RWPE1 (cell line): Measurements from ENCODE around the gene BTRC.

Experiments
- CTCF ChIA-PET: fragments of 350-600 bp; sonication (Branson Sonifier 250); formaldehyde crosslinking; extraction: SDS; loops from one replicate; lab custom pipeline; 2021; lab: Yijun Ruan, JAX
- POLR2A ChIA-PET: fragments of 400-600 bp; formaldehyde crosslinking; extraction: SDS; loops from one replicate; lab custom pipeline; 2020; ENCODE audit warnings: antibody characterized with exemption; ENCODE audit not compliant: low non-redundant PET; lab: Yijun Ruan, JAX
- DNase-seq: peaks from one replicate; pipeline ENCODE4 v3.0.0; 2012; ENCODE audit warnings: low spot score
- H3K27ac ChIP-seq: fragments of 450-650 bp; 2 replicates; pipeline ENCODE4 v1.5.1; 2017
- CTCF ChIP-seq: fragments of 450-650 bp; conservative IDR thresholded peaks from 2 replicates; pipeline ENCODE4 v1.5.1; 2017; ENCODE audit warnings: low read depth, mild to moderate bottlenecking

The BTRC gene

GRCh38 chr10:101436302-101436701, 82.3 kb downstream of the BTRC start:
- TF ChIP-seq CTCF: no peak
- no peak overlapping the region for H3K27ac ChIP-seq
- no peak for DNase-seq
- CTCF ChIA-PET: interaction anchor here (0.7 to 1.2 kb wide), 3 partner anchors 135 to 449 kb away, joined by 3 read pairs; no protein-coding TSS in a partner anchor
- POLR2A ChIA-PET: no interaction called here

GRCh38 chr10:101438881-101439391, 85.0 kb downstream of the BTRC start:
- ChIA-PET POLR2A (no interaction called here), CTCF (interaction anchor here (0.8 kb wide), 1 partner anchor 136 kb away, joined by 3 read pairs; no protein-coding TSS in a partner anchor)
- H3K27ac ChIP-seq: no peak overlapping the region
- peak; percentile 28 for DNase-seq
- no peak for TF ChIP-seq CTCF

- TF ChIP-seq CTCF: peak; percentile 75
- ChIA-PET POLR2A (interaction anchor here (0.7 to 1.0 kb wide), 2 partner anchors 129 to 133 kb away, joined by 3 to 5 read pairs; no protein-coding TSS in a partner anchor), CTCF (interaction anchor here (0.6 to 3.0 kb wide), 22 partner anchors 10 to 280 kb away, joined by 3 to 50 read pairs (median 4); partner anchors contain the start of gene BTRC)
- peak; percentile 79 for DNase-seq
- H3K27ac ChIP-seq: no peak overlapping the region
These were observed 87.8 kb downstream of the BTRC start for GRCh38 chr10:101441541-101442455.

- H3K27ac ChIP-seq: no peak overlapping the region
- peak; percentile 29; the same call in 1 of the 2 replicates for TF ChIP-seq CTCF
- POLR2A ChIA-PET: no interaction called here
- DNase-seq: no peak
- CTCF ChIA-PET: interaction anchor here (0.8 to 3.0 kb wide), 7 partner anchors 14 to 228 kb away, joined by 3 to 50 read pairs (median 5); no protein-coding TSS in a partner anchor
These were observed 88.5 kb downstream of the BTRC start for GRCh38 chr10:101442456-101442800.

- DNase-seq: no peak
- TF ChIP-seq CTCF: no peak
- ChIA-PET CTCF (interaction anchor here (0.5 to 3.6 kb wide), 10 partner anchors 14 to 230 kb away, joined by 3 to 22 read pairs (median 5); no protein-coding TSS in a partner anchor), POLR2A (no interaction called here)
- no peak overlapping the region for H3K27ac ChIP-seq
These were observed 90.3 kb downstream of the BTRC start for GRCh38 chr10:101444058-101444898.
